IMR-90 (cell line): Measurements from ENCODE around the gene LENEP.

Source experiments
- BHLHE40 ChIP-seq: fragments of 150-350 bp; IDR thresholded peaks from 2 replicates; pipeline ENCODE4 v1.6.1; 2016; ENCODE audit warnings: mild to moderate bottlenecking, low read depth, low read length
- CEBPB ChIP-seq: IDR thresholded peaks from 2 replicates; pipeline ENCODE4 v1.6.1; 2012; ENCODE audit warnings: low read depth, low read length, improper control_type of control experiment
- CTCF ChIP-seq: conservative IDR thresholded peaks from 2 replicates; pipeline ENCODE4 v1.5.1; 2012; ENCODE audit warnings: mild to moderate bottlenecking, low read depth, low read length, improper control_type of control experiment
- FOS ChIP-seq: fragments of 150-350 bp; IDR thresholded peaks from 2 replicates; pipeline ENCODE4 v1.6.1; 2016; ENCODE audit warnings: low read depth, low read length
- MAZ ChIP-seq: IDR thresholded peaks from 2 replicates; pipeline ENCODE4 v1.6.1; 2012; ENCODE audit warnings: low read depth, mild to moderate bottlenecking, low read length, improper control_type of control experiment, moderate library complexity, borderline replicate concordance
- POLR2A ChIP-seq: IDR thresholded peaks from 2 replicates; pipeline ENCODE4 v1.6.1; 2012; ENCODE audit warnings: mild to moderate bottlenecking, low read depth, low read length
- RAD21 ChIP-seq: IDR thresholded peaks from 2 replicates; pipeline ENCODE4 v1.6.1; 2012; ENCODE audit warnings: low read length, improper control_type of control experiment
- USF2 ChIP-seq: fragments of 150-350 bp; IDR thresholded peaks from 2 replicates; pipeline ENCODE4 v1.6.1; 2017; ENCODE audit warnings: mild to moderate bottlenecking, antibody characterized with exemption, low read length, low read depth

- TF ChIP-seq CTCF (no peak), FOS (no peak), MAZ (no peak), POLR2A (no peak), RAD21 (no peak), CEBPB (no peak), USF2 (no peak), BHLHE40 (no peak)
Measured at GRCh38 chr1:155007251-155007828, 14.0 kb downstream of the LENEP start.
